A549 (cell line): Measurements from ENCODE around the gene GNG14. TPM values are rescaled to one million over a fixed set of nuclear protein-coding genes. Genes with fewer than 3 reads are reported as not detected.

Experiments
- ATAC-seq, 2 experiments: fragments of 200-7000 bp in 1 of 2; fragments of >200 bp in 1 of 2; cut with Nextera tagmentation in 1 of 2; cut with Tn5 transposase in 1 of 2; 3 replicates each; pipeline versions ENCODE4 v1.8.0 to v1.9.1; 2018 to 2020; ENCODE audit warnings: mild to moderate bottlenecking in 1 of 2, moderate library complexity in 1 of 2
- CTCF ChIA-PET: fragments of 300-600 bp; sonication (Branson Sonifier 250); formaldehyde crosslinking; extraction: SDS; loops from one replicate; lab custom pipeline; 2021; ENCODE audit warnings: antibody characterized with exemption, inconsistent platforms; lab: Yijun Ruan, JAX
- POLR2A ChIA-PET: fragments of 350-600 bp; formaldehyde crosslinking; extraction: SDS; loops from one replicate; lab custom pipeline; 2021; ENCODE audit warnings: antibody characterized with exemption, inconsistent platforms; lab: Yijun Ruan, JAX
- DNase-seq, 2 experiments: peaks; one replicate each; pipeline versions ENCODE4 v3.0.0 to v3.0.0-alpha.2; 2011 to 2016; ENCODE audit warnings: low read depth in 1 of 2, low spot score in 1 of 2
- FAIRE-seq: peaks from 2 replicates; lab custom pipeline; 2011; peaks lifted over from hg19 to GRCh38; lab: Jason Lieb, UNC
- H3K27ac ChIP-seq, 2 experiments: fragments of >200 bp; sonication (Bioruptor Twin); formaldehyde crosslinking; 3 replicates each; pipeline ENCODE4 v1.5.1; 2016 to 2017
- H3K4me1 ChIP-seq: fragments of >200 bp; sonication (Bioruptor Twin); formaldehyde crosslinking; 3 replicates; pipeline ENCODE4 v1.6.1; 2016
- H3K4me2 ChIP-seq: fragments of >200 bp; sonication (Bioruptor Twin); formaldehyde crosslinking; 3 replicates; pipeline ENCODE4 v1.6.1; 2016
- H3K4me3 ChIP-seq: fragments of >200 bp; sonication (Bioruptor Twin); formaldehyde crosslinking; 3 replicates; pipeline ENCODE4 v1.5.1; 2016
- H3K9me3 ChIP-seq: fragments of >200 bp; sonication (Bioruptor Twin); formaldehyde crosslinking; 3 replicates; pipeline ENCODE4 v1.6.1; 2016
- CEBPB ChIP-seq, 2 experiments: fragments of >200 bp in 1 of 2; sonication (Bioruptor Twin) in 1 of 2; formaldehyde crosslinking in 1 of 2; IDR thresholded peaks; 2 replicates each; pipeline ENCODE4 v1.6.1; 2012 to 2016
- CHD2 ChIP-seq: fragments of 150-350 bp; IDR thresholded peaks from 2 replicates; pipeline ENCODE4 v1.6.1; 2014; ENCODE audit warnings: low read length; ENCODE audit not compliant: partially characterized antibody
- CHD4 ChIP-seq: fragments of 200-600 bp; sonication (generic); IDR thresholded peaks from 2 replicates; pipeline ENCODE4 v1.6.1; 2016; ENCODE audit warnings: antibody characterized with exemption, mild to moderate bottlenecking, borderline replicate concordance
- EP300 ChIP-seq, 2 experiments: fragments of >200 bp; sonication (Bioruptor Twin); formaldehyde crosslinking; IDR thresholded peaks; 2 replicates in 1 of 2; 3 replicates in 1 of 2; pipeline ENCODE4 v1.6.1; 2016 to 2017
- FOSL2 ChIP-seq, 2 experiments: fragments of 450-650 bp in 1 of 2; fragments of >200 bp in 1 of 2; sonication (Bioruptor Twin) in 1 of 2; formaldehyde crosslinking; IDR thresholded peaks; 2 replicates each; pipeline versions ENCODE4 v1.5.0 to v1.6.1; 2016 to 2020; ENCODE audit warnings: mild to moderate bottlenecking in 1 of 2, moderate library complexity in 1 of 2
- GATA3 ChIP-seq: IDR thresholded peaks from 2 replicates; pipeline ENCODE4 v1.6.1; 2012; ENCODE audit warnings: borderline replicate concordance
- HES2 ChIP-seq: fragments of >200 bp; sonication (Bioruptor Twin); formaldehyde crosslinking; IDR thresholded peaks from 2 replicates; pipeline ENCODE4 v1.6.1; 2016
- HOXB5 ChIP-seq: fragments of 250-450 bp; sonication (Bioruptor Pico); IDR thresholded peaks from 2 replicates; pipeline ENCODE4 v1.5.0; 2020; ENCODE audit warnings: mild to moderate bottlenecking, moderate library complexity
- JUN ChIP-seq, 2 experiments: fragments of >200 bp; sonication (Bioruptor Twin); formaldehyde crosslinking; IDR thresholded peaks; 2 replicates in 1 of 2; 3 replicates in 1 of 2; pipeline ENCODE4 v1.6.1; 2016 to 2017
- JUNB ChIP-seq: fragments of >200 bp; sonication (Bioruptor Twin); formaldehyde crosslinking; IDR thresholded peaks from 2 replicates; pipeline ENCODE4 v1.6.1; 2016
- KDM1A ChIP-seq: fragments of 200-600 bp; sonication (generic); IDR thresholded peaks from 2 replicates; pipeline ENCODE4 v1.6.1; 2016; ENCODE audit warnings: low read depth, mild to moderate bottlenecking
- MAFK ChIP-seq: fragments of 450-650 bp; IDR thresholded peaks from 2 replicates; pipeline ENCODE4 v1.6.1; 2014; ENCODE audit not compliant: partially characterized antibody
- MYC ChIP-seq: IDR thresholded peaks from 2 replicates; pipeline ENCODE4 v1.6.1; 2012; ENCODE audit warnings: mild to moderate bottlenecking, inconsistent platforms, low read length, improper control_type of control experiment, borderline replicate concordance
- NPAS2 ChIP-seq: fragments of 250-450 bp; sonication (Bioruptor Pico); IDR thresholded peaks from 2 replicates; pipeline ENCODE4 v1.8.0; 2022; ENCODE audit warnings: mild to moderate bottlenecking, moderate library complexity, borderline replicate concordance
- NR3C1 ChIP-seq: fragments of >200 bp; sonication (Bioruptor Twin); formaldehyde crosslinking; IDR thresholded peaks from 3 replicates; pipeline ENCODE4 v1.6.1; 2017
- POLR2A ChIP-seq: IDR thresholded peaks from 2 replicates; pipeline ENCODE4 v1.6.1; 2012; ENCODE audit warnings: mild to moderate bottlenecking, low read length
- POLR2AphosphoS2 ChIP-seq: conservative IDR thresholded peaks from 2 replicates; pipeline ENCODE4 v1.6.1; 2012; ENCODE audit warnings: low read length, improper control_type of control experiment, inconsistent platforms
- RAD21 ChIP-seq, 2 experiments: fragments of >200 bp in 1 of 2; sonication (Bioruptor Twin) in 1 of 2; formaldehyde crosslinking in 1 of 2; IDR thresholded peaks in 1 of 2; conservative IDR thresholded peaks in 1 of 2; 2 replicates in 1 of 2; 3 replicates in 1 of 2; pipeline ENCODE4 v1.6.1; 2012 to 2018; ENCODE audit warnings: inconsistent platforms in 1 of 2
- RFX5 ChIP-seq: fragments of 450-650 bp; IDR thresholded peaks from 2 replicates; pipeline ENCODE4 v1.7.1; 2014; ENCODE audit warnings: antibody characterized with exemption, mild to moderate bottlenecking, moderate library complexity
- RNF2 ChIP-seq: fragments of 200-600 bp; sonication (generic); IDR thresholded peaks from 2 replicates; pipeline ENCODE4 v1.6.1; 2016; ENCODE audit warnings: low read depth, mild to moderate bottlenecking, antibody characterized with exemption, moderate library complexity, borderline replicate concordance
- SMC3 ChIP-seq: fragments of >200 bp; sonication (Bioruptor Twin); formaldehyde crosslinking; IDR thresholded peaks from 3 replicates; pipeline ENCODE4 v1.6.1; 2018; ENCODE audit warnings: inconsistent platforms
- TP53 ChIP-seq: fragments of 250-450 bp; sonication (Bioruptor Pico); IDR thresholded peaks from 2 replicates; pipeline ENCODE4 v1.5.0; 2021; ENCODE audit warnings: mild to moderate bottlenecking, moderate library complexity
- ZC3H11A ChIP-seq: fragments of 450-650 bp; IDR thresholded peaks from 2 replicates; pipeline ENCODE4 v1.6.1; 2014; ENCODE audit warnings: antibody characterized with exemption, mild to moderate bottlenecking
- ZFP36 ChIP-seq: fragments of 450-650 bp; IDR thresholded peaks from 2 replicates; pipeline ENCODE4 v1.6.1; 2014; ENCODE audit warnings: borderline replicate concordance; ENCODE audit not compliant: partially characterized antibody
- ZNF302 ChIP-seq: fragments of 250-450 bp; sonication (Bioruptor Pico); IDR thresholded peaks from 2 replicates; pipeline ENCODE4 v1.9.0; 2021; ENCODE audit warnings: inconsistent platforms, mild to moderate bottlenecking, moderate library complexity
- WGBS: methylation state at CpG from one replicate; pipeline ENCODE4 v1.1.6; 2017; ENCODE audit errors: missing lambda C conversion rate; 5-methylcytosine and 5-hydroxymethylcytosine counted together
- polyA plus RNA-seq, 4 experiments: library from polyadenylated mRNA; depleted of rRNA in 3 of 4; stranded (reverse); fragments of >200 nt; fragmentation: RNase III in 1 of 4; extraction: RNeasy Plus Mini Kit Qiagen cat#74134 plus additional on column Dnase treatment in 1 of 4; gene quantifications; 2 replicates in 3 of 4; 3 replicates in 1 of 4; pipeline ENCODE4 v1.2.3, GENCODE V29; 2011 to 2017

The GNG14 gene
- polyA plus RNA-seq, 2 of the 4 experiments (the other 2 are of a cell fraction), result not detected

- Histone ChIP-seq H3K4me1 (no peaks in the 10 kb centered on the region), H3K9me3 (no peaks in the 10 kb centered on the region), H3K4me2 (no peak overlapping the region), H3K27ac (no peak overlapping the region), H3K4me3 (no peak overlapping the region)
- CTCF ChIA-PET, result no interaction called here
- no peak for DNase-seq
- ATAC-seq, result no peak
- WGBS, result 93% methylated on average over 27 of the region's 33 CpGs
- POLR2A ChIA-PET, result no interaction called here
- TF ChIP-seq ZC3H11A (no peak), KDM1A (no peak), EP300 (IDR thresholded peaks at IDR 0.05) (no peak), TP53 (CRISPR knock-in tag) (no peak), JUN (IDR thresholded peaks at IDR 0.05) (0 out of 5 replicates have a peak, but pooled peaks of 1 of the 2 experiments have one; percentile 17), CHD2 (no peak), CHD4 (no peak)
- no peak for FAIRE-seq
Measured at GRCh38 chr19:12701596-12702282, 13.9 kb downstream of the GNG14 start.

- FAIRE-seq, result no peak
- WGBS, result 76% methylated on average over 9 of the region's 9 CpGs
- CTCF ChIA-PET, result interaction anchor here (0.6 to 1.3 kb wide), 2 partner anchors 63 to 122 kb away, joined by 3 to 4 read pairs; no protein-coding TSS in a partner anchor
- Histone ChIP-seq H3K4me2 (no peak overlapping the region), H3K4me1 (no peaks in the 10 kb centered on the region), H3K4me3 (no peak overlapping the region), H3K27ac (no peak overlapping the region), H3K9me3 (no peaks in the 10 kb centered on the region)
- ATAC-seq, result peak in 1 of 2 experiments; percentile 72; a peak in 3 of 6 replicates
- DNase-seq, result peak in 1 of 2 experiments; percentile 66
- POLR2A ChIA-PET, result no interaction called here
- TF ChIP-seq ZFP36 (no peak), ZNF302 (CRISPR knock-in tag) (no peak), HES2 (no peak), MYC (no peak), HOXB5 (no peak), SMC3 (no peak), EP300 (IDR thresholded peaks at IDR 0.05) (no peak), TP53 (CRISPR knock-in tag) (no peak), RNF2 (no peak), NPAS2 (no peak), POLR2AphosphoS2 (no peak), FOSL2 (IDR thresholded peaks at IDR 0.05) (no peak), FOSL2 (CRISPR knock-in tag; IDR thresholded peaks at IDR 0.05) (no peak)
Measured at GRCh38 chr19:12703046-12703445, 15.2 kb downstream of the GNG14 start.

- H3K4me3 ChIP-seq, result no peak overlapping the region
- no peak overlapping the region for H3K4me2 ChIP-seq
- H3K4me1 ChIP-seq, result no peaks in the 10 kb centered on the region
- no peak overlapping the region for H3K27ac ChIP-seq
- no peaks in the 10 kb centered on the region for H3K9me3 ChIP-seq
- TF ChIP-seq NR3C1 (no peak), RNF2 (no peak), RAD21 (conservative IDR thresholded peaks at IDR 0.05 in 1 of 2, IDR thresholded peaks at IDR 0.05 in 1 of 2) (no peak), POLR2A (no peak), JUNB (no peak), CEBPB (IDR thresholded peaks at IDR 0.05) (no peak), GATA3 (no peak), KDM1A (no peak), RFX5 (no peak), MAFK (no peak)
- ATAC-seq (no peak), DNase-seq (no peak), FAIRE-seq (no peak)
- WGBS, result 86% methylated on average over 1 of the region's 13 CpGs
- ChIA-PET POLR2A (no interaction called here), CTCF (no interaction called here)
Measured at GRCh38 chr19:12705169-12705568, 17.4 kb downstream of the GNG14 start.
